Muscle of leg (tissue), 11 donors: Measurements from ENCODE around the gene ZNF8. TPM values are rescaled to one million over a fixed set of nuclear protein-coding genes. Genes with fewer than 3 reads are reported as not detected.
A peak's percentile ranks its signal among the peaks of the same experiment; 100 is the strongest.

Experiments
- DNase-seq: peaks from one replicate; pipeline ENCODE4 v3.0.0; 2013
- H3K27ac ChIP-seq: one replicate; pipeline ENCODE4 v1.5.1; 2013; ENCODE audit warnings: mild to moderate bottlenecking, low read length, control low read depth
- H3K27me3 ChIP-seq: one replicate; pipeline ENCODE4 v1.6.1; 2013; ENCODE audit warnings: low read length; ENCODE audit not compliant: control insufficient read depth, insufficient read depth
- H3K36me3 ChIP-seq: one replicate; pipeline ENCODE4 v1.6.1; 2013; ENCODE audit warnings: low read length; ENCODE audit not compliant: control insufficient read depth, insufficient read depth
- H3K4me1 ChIP-seq: one replicate; pipeline ENCODE4 v1.6.1; 2013; ENCODE audit warnings: low read length; ENCODE audit not compliant: control insufficient read depth, insufficient read depth
- H3K4me3 ChIP-seq: one replicate; pipeline ENCODE4 v1.5.1; 2013; ENCODE audit warnings: low read length, control low read depth
- H3K9me3 ChIP-seq: replicated peaks from 2 replicates; pipeline ENCODE4 v1.6.1; 2013; ENCODE audit warnings: low read depth, low read length; ENCODE audit not compliant: control insufficient read depth
- WGBS: methylation state at CpG from one replicate; pipeline ENCODE4 v1.1.5; 2013; ENCODE audit warnings: missing lambda C conversion rate; ENCODE audit not compliant: insufficient coverage; 5-methylcytosine and 5-hydroxymethylcytosine counted together
- polyA plus RNA-seq, 8 donors: library from polyadenylated mRNA; unstranded; fragments of 120-200 nt; gene quantifications; one replicate each; pipeline versions ENCODE4 v1.2.1 to v1.2.3, GENCODE V29; 2013; ENCODE audit warnings: inconsistent platforms in 1 of 8, low replicate concordance in 1 of 8; ENCODE audit not compliant: insufficient read length in 8 of 8, insufficient read depth in 1 of 8
- total RNA-seq: library from RNA; stranded (reverse); fragments of 120-200 nt; gene quantifications from one replicate; pipeline ENCODE4 v1.2.4, GENCODE V29; 2013

ZNF8 gene
- total and polyA plus RNA-seq, 9 donors: 2.6 to 5.9 (median 4.5) TPM

- WGBS: 32% methylated on average over 9 of the region's 10 CpGs
- DNase-seq: no peak
- no peak overlapping the region for H3K27ac ChIP-seq
- H3K4me1 ChIP-seq: peaks cover 24% of the 10 kb centered on the region
- no peaks in the 10 kb centered on the region for H3K9me3 ChIP-seq
- H3K36me3 ChIP-seq: peaks cover 5% of the 10 kb centered on the region
- H3K4me3 ChIP-seq: no peak overlapping the region
- no peaks in the 10 kb centered on the region for H3K27me3 ChIP-seq
These were observed 50.2 kb downstream of the ZNF8 start for GRCh38 chr19:58328999-58329398.

GRCh38 chr19:58330458-58330857, 51.7 kb downstream of the ZNF8 start:
- peak; percentile 71 for DNase-seq
- peaks cover 24% of the 10 kb centered on the region for H3K4me1 ChIP-seq
- no CpG with 5 or more reads among the region's 4 CpGs for WGBS

GRCh38 chr19:58332697-58333096, 53.9 kb downstream of the ZNF8 start:
- H3K4me1 ChIP-seq: peaks cover 11% of the 10 kb centered on the region
- no peak overlapping the region for H3K4me3 ChIP-seq
- no peak overlapping the region for H3K27ac ChIP-seq
- no CpG with 5 or more reads among the region's 1 CpG for WGBS
- H3K36me3 ChIP-seq: peaks cover 29% of the 10 kb centered on the region
- H3K27me3 ChIP-seq: no peaks in the 10 kb centered on the region
- no peak for DNase-seq
- H3K9me3 ChIP-seq: no peaks in the 10 kb centered on the region

More at GRCh38 chr19:58330458-58330857, 51.7 kb downstream of the ZNF8 start:
- peak overlapping the region; percentile 76 for H3K27ac ChIP-seq
- H3K36me3 ChIP-seq: peaks cover 10% of the 10 kb centered on the region
- H3K4me3 ChIP-seq: no peak overlapping the region
- no peaks in the 10 kb centered on the region for H3K27me3 ChIP-seq
- no peaks in the 10 kb centered on the region for H3K9me3 ChIP-seq

- no peaks in the 10 kb centered on the region for H3K4me1 ChIP-seq
- no peak overlapping the region for H3K27ac ChIP-seq
- H3K36me3 ChIP-seq: peaks cover 50% of the 10 kb centered on the region
These were observed 56.0 kb downstream of the ZNF8 start for GRCh38 chr19:58334691-58335249.

DNA sequence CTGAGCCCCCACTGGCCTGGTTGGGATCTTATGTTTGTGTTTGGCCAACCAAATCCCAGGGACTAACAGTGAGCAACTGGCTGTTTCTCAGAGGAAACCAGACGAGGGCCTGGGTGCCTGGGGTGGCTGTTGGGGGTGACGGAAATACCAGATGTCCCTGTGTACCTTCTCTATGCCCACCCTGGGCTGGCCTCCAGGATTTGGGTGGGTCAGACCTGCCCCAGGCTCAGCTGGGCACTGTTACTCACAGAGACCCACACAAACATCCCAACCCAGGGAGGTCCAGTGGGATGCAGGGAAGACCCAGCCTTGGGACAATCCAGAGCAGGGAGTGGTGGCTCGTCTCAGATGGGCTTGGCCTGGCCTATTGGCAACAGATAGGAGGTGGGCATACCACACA, 56.9 kb downstream of the ZNF8 start:
- DNase-seq: no peak
- WGBS: 100% methylated on average over 1 of the region's 3 CpGs
- no peaks in the 10 kb centered on the region for H3K27me3 ChIP-seq

More at GRCh38 chr19:58334691-58335249, 56.0 kb downstream of the ZNF8 start:
- whole genome bisulfite sequencing: 92% methylated on average over 18 of the region's 19 CpGs
- no peak overlapping the region for H3K4me3 ChIP-seq
- no peak for DNase-seq
- H3K27me3 ChIP-seq: no peaks in the 10 kb centered on the region
- no peaks in the 10 kb centered on the region for H3K9me3 ChIP-seq

DNA sequence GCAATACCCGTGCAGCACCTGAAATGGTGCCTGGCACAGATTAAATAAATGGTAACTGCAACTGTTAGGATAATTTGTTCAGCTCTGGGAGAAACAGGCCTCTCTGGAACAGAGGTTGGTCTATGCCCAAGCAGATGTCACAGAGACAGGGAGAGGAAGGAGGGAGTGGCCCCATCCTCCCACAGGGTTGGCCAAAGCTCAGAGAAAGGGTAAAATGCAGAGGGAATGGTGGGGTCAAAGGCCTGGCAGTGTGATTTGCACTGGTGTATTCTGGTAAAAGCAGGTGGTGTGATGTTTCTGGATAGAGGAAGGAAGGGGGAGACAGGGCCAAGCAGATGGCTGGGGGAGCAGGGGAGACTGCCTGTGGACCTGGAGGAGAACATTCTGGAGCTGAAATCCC, 57.5 kb downstream of the ZNF8 start:
- H3K4me3 ChIP-seq: no peak overlapping the region
- H3K27me3 ChIP-seq: no peaks in the 10 kb centered on the region
- WGBS: 83% methylated on average over 1 of the region's 1 CpG
- no peak for DNase-seq
- H3K27ac ChIP-seq: no peak overlapping the region
- peaks cover 58% of the 10 kb centered on the region for H3K36me3 ChIP-seq
- no peaks in the 10 kb centered on the region for H3K4me1 ChIP-seq
- H3K9me3 ChIP-seq: no peaks in the 10 kb centered on the region

More for the DNA sequence above, 56.9 kb downstream of the ZNF8 start:
- no peak overlapping the region for H3K27ac ChIP-seq
- H3K4me3 ChIP-seq: no peak overlapping the region
- H3K4me1 ChIP-seq: no peaks in the 10 kb centered on the region
- peaks cover 55% of the 10 kb centered on the region for H3K36me3 ChIP-seq
- no peaks in the 10 kb centered on the region for H3K9me3 ChIP-seq

DNA sequence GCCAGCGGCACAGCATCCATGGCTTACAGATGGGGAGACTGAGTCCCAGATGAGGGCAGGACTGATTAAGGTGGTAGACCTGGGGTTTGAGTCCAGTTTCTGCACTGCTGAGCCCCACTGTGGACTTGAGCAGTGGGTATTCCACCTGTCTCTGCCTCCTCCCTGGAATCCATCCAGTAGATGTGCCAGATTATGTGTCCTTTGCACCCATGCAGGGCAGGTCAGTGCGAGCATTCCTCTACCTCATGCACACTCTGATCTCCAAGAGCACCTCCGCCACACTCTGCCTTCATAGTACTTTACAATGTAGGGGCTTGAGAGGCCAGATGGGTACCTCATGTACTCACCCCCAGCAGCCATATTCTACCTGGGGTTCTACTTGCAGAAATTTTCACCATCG, 58.1 kb downstream of the ZNF8 start:
- Histone ChIP-seq H3K36me3 (peaks cover 58% of the 10 kb centered on the region), H3K4me1 (no peaks in the 10 kb centered on the region), H3K9me3 (no peaks in the 10 kb centered on the region), H3K4me3 (no peak overlapping the region), H3K27me3 (no peaks in the 10 kb centered on the region), H3K27ac (no peak overlapping the region)
- DNase-seq: no peak
- 100% methylated on average over 1 of the region's 4 CpGs for WGBS

DNA sequence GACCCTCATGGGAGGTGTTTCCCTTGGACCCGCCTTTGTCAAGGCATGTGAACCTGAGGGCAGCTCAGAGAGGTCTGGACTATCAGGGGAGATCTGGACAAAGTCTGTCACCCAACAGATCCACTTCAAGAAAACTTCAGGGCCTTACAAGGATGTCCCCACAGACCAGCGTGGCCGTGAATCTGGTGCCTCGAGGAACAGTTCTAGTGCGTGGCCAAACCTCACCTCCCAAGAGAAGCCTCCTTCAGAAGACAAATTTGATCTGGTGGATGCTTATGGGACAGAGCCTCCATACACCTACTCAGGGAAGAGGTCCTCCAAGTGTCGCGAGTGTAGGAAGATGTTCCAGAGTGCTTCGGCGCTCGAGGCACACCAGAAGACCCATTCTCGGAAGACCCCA, 59.6 kb downstream of the ZNF8 start:
- H3K36me3 ChIP-seq: peaks cover 58% of the 10 kb centered on the region
- 100% methylated on average over 4 of the region's 11 CpGs for WGBS
- no peaks in the 10 kb centered on the region for H3K9me3 ChIP-seq
- no peak for DNase-seq
- no peaks in the 10 kb centered on the region for H3K4me1 ChIP-seq
- H3K27ac ChIP-seq: no peak overlapping the region
- H3K27me3 ChIP-seq: no peaks in the 10 kb centered on the region
- no peak overlapping the region for H3K4me3 ChIP-seq

DNA sequence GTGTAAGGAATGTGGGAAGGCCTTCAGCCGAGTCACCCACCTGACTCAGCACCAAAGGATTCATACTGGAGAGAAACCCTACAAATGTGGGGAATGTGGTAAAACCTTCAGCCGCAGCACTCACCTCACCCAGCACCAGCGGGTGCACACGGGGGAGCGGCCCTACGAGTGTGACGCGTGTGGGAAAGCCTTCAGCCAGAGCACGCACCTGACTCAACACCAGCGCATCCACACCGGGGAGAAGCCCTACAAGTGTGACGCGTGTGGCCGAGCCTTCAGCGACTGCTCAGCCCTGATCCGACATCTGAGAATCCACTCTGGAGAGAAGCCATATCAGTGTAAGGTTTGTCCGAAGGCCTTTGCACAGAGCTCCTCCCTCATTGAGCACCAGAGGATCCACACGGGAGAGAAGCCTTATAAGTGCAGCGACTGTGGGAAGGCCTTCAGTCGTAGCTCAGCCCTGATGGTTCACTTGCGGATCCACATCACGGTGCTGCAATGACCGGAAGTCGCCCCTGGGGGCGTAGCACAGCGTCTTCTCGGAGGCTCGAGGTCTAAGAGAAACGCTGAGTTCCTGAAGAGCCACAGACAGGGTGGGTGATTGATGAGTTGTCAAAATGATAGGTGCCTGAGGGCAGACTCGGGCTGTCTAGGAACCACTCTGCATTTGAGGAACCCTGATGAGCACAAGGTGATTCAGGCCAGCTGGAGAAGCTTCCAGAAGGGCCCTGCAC, 60.2 kb downstream of the ZNF8 start:
- Histone ChIP-seq H3K27me3 (no peaks in the 10 kb centered on the region), H3K36me3 (peaks cover 58% of the 10 kb centered on the region)
- WGBS: 74% methylated on average over 21 of the region's 30 CpGs

DNA sequence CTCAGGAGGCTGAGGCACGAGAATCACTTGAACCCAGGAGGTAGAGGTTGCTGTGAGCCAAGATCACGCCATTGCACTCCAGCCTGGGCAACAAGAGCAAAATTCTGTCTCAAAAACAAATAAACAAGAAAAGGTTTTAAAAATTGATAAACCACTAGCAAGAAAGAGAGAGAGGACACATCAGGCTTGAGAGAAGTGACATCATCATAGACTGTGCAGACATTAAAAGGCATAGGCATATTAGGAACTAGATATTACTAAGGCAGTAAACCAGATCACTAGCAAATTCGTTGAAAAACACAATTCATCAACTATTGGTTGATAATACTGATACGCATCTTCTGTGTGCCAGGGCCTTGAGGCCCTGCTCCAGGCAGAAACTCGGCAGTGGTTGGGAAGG, 66.8 kb downstream of the ZNF8 start:
- peaks cover 4% of the 10 kb centered on the region for H3K36me3 ChIP-seq
- DNase-seq: no peak
- H3K27ac ChIP-seq: no peak overlapping the region
- H3K4me3 ChIP-seq: no peak overlapping the region
- no peaks in the 10 kb centered on the region for H3K9me3 ChIP-seq
- peaks cover 15% of the 10 kb centered on the region for H3K4me1 ChIP-seq
- WGBS: no CpG with 5 or more reads among the region's 5 CpGs
- H3K27me3 ChIP-seq: peaks cover 41% of the 10 kb centered on the region

More for the DNA sequence above, 60.2 kb downstream of the ZNF8 start:
- no peak for DNase-seq
- Histone ChIP-seq H3K9me3 (no peaks in the 10 kb centered on the region), H3K4me3 (no peak overlapping the region), H3K27ac (no peak overlapping the region), H3K4me1 (no peaks in the 10 kb centered on the region)
